H1 (cell line): ENCODE results near the gene FNDC1. TPM values are rescaled to one million over a fixed set of nuclear protein-coding genes. Genes with fewer than 3 reads are reported as not detected.

Experiments
- CTCF ChIA-PET: fragments of 300-600 bp; sonication (Branson Sonifier 250); formaldehyde crosslinking; loops from one replicate; lab custom pipeline; 2021; ENCODE audit not compliant: partially characterized antibody; lab: Charles Lee
- POLR2A ChIA-PET: fragments of 300-600 bp; sonication (Branson Sonifier 250); formaldehyde crosslinking; loops from one replicate; lab custom pipeline; 2021; ENCODE audit warnings: inconsistent platforms; ENCODE audit not compliant: partially characterized antibody; lab: Charles Lee
- DNase-seq, 2 experiments: peaks; one replicate each; pipeline versions ENCODE4 v3.0.0 to v3.0.0-alpha.2; 2010 to 2022; ENCODE audit warnings: low spot score in 2 of 2, low read depth in 1 of 2, mixed read lengths in 1 of 2
- FAIRE-seq: peaks from 2 replicates; lab custom pipeline; 2011; peaks lifted over from hg19 to GRCh38; lab: Jason Lieb, UNC
- H2AFZ ChIP-seq: 2 replicates; pipeline ENCODE4 v1.8.1; 2012; ENCODE audit warnings: low read length, inconsistent platforms
- H2AK5ac ChIP-seq: 2 replicates; pipeline ENCODE4 v1.6.1; 2013; ENCODE audit warnings: low read depth, low read length
- H2BK120ac ChIP-seq: replicated peaks from 2 replicates; pipeline ENCODE3; 2013; ENCODE audit warnings: low read depth, low read length, inconsistent platforms
- H2BK12ac ChIP-seq: 2 replicates; pipeline ENCODE4 v1.6.1; 2013; ENCODE audit warnings: low read depth, low read length
- H2BK15ac ChIP-seq: 2 replicates; pipeline ENCODE4 v1.6.1; 2013; ENCODE audit warnings: low read length
- H2BK20ac ChIP-seq: 2 replicates; pipeline ENCODE4 v1.6.1; 2013; ENCODE audit warnings: low read length
- H2BK5ac ChIP-seq: 2 replicates; pipeline ENCODE4 v1.6.1; 2013; ENCODE audit warnings: low read depth, low read length
- H3K14ac ChIP-seq: 2 replicates; pipeline ENCODE4 v1.6.1; 2013; ENCODE audit warnings: inconsistent platforms; ENCODE audit not compliant: insufficient read length
- H3K18ac ChIP-seq: 2 replicates; pipeline ENCODE4 v1.6.1; 2013; ENCODE audit warnings: low read length; ENCODE audit errors: extremely low read depth
- H3K23ac ChIP-seq: 2 replicates; pipeline ENCODE4 v1.6.1; 2013; ENCODE audit warnings: inconsistent platforms; ENCODE audit not compliant: insufficient read length
- H3K23me2 ChIP-seq: 2 replicates; pipeline ENCODE4 v1.6.1; 2013; ENCODE audit warnings: low read depth, low read length
- H3K27ac ChIP-seq: 2 replicates; pipeline ENCODE4 v1.6.1; 2011; ENCODE audit warnings: low read depth, low read length, inconsistent platforms
- H3K27me3 ChIP-seq, 4 experiments: replicated peaks in 1 of 4; 1 replicate in 1 of 4; 2 replicates in 3 of 4; pipeline versions ENCODE4 v1.6.1 to v1.8.1; 2011 to 2013; ENCODE audit warnings: low read length in 3 of 4, mild to moderate bottlenecking in 3 of 4, inconsistent platforms in 2 of 4, mixed read lengths in 2 of 4, moderate library complexity in 1 of 4; ENCODE audit not compliant: control insufficient read depth in 3 of 4, insufficient read depth in 3 of 4; ENCODE audit errors: extremely low read depth in 1 of 4
- H3K36me3 ChIP-seq, 4 experiments: 2 replicates each; pipeline versions ENCODE4 v1.6.1 to v1.8.1; 2011 to 2013; ENCODE audit warnings: mild to moderate bottlenecking in 4 of 4, low read length in 3 of 4, moderate library complexity in 2 of 4, control low read depth in 1 of 4, inconsistent platforms in 1 of 4; ENCODE audit not compliant: insufficient read depth in 4 of 4, control insufficient read depth in 2 of 4
- H3K4ac ChIP-seq: replicated peaks from 2 replicates; pipeline ENCODE3; 2013; ENCODE audit warnings: low read length, low read depth, mixed read lengths, inconsistent platforms; ENCODE audit not compliant: insufficient read length
- H3K4me1 ChIP-seq, 4 experiments: replicated peaks in 1 of 4; 1 replicate in 1 of 4; 2 replicates in 3 of 4; pipeline versions ENCODE4 v1.6.1 to v1.8.1; 2011 to 2013; ENCODE audit warnings: low read length in 3 of 4, inconsistent platforms in 2 of 4, mixed read lengths in 1 of 4; ENCODE audit not compliant: insufficient read depth in 4 of 4, control insufficient read depth in 3 of 4
- H3K4me2 ChIP-seq, 2 experiments: 2 replicates each; pipeline versions ENCODE4 v1.6.1 to v1.8.1; 2011 to 2013; ENCODE audit warnings: low read depth in 2 of 2, low read length in 2 of 2, control low read depth in 1 of 2, inconsistent platforms in 1 of 2, mild to moderate bottlenecking in 1 of 2; ENCODE audit not compliant: insufficient read depth in 1 of 2
- H3K4me3 ChIP-seq, 4 experiments: fragments of 200-600, 300-600 bp in 1 of 4; sonication (generic), shearing (Covaris generic), sonication (Bioruptor Twin) in 1 of 4; 2 replicates each; pipeline versions ENCODE4 v1.5.1 to v1.8.1; 2011 to 2016; ENCODE audit warnings: low read length in 4 of 4, low read depth in 3 of 4, control low read depth in 2 of 4, inconsistent platforms in 2 of 4, mild to moderate bottlenecking in 2 of 4, mixed read lengths in 1 of 4, moderate library complexity in 1 of 4; ENCODE audit not compliant: insufficient read depth in 2 of 4; ENCODE audit errors: extremely low read depth in 1 of 4
- H3K56ac ChIP-seq: replicated peaks from 2 replicates; pipeline ENCODE3; 2013; ENCODE audit warnings: low read depth, mild to moderate bottlenecking, mixed read lengths, low read length, inconsistent platforms; ENCODE audit not compliant: insufficient read length
- H3K79me1 ChIP-seq: 2 replicates; pipeline ENCODE4 v1.6.1; 2013; ENCODE audit warnings: low read depth, low read length, control low read depth
- H3K79me2 ChIP-seq, 2 experiments: 2 replicates each; pipeline versions ENCODE4 v1.6.1 to v1.8.1; 2012 to 2013; ENCODE audit warnings: low read length in 2 of 2, mild to moderate bottlenecking in 2 of 2, inconsistent platforms in 1 of 2; ENCODE audit not compliant: insufficient read depth in 2 of 2, control insufficient read depth in 1 of 2
- H3K9ac ChIP-seq, 4 experiments: replicated peaks in 1 of 4; 1 replicate in 1 of 4; 2 replicates in 3 of 4; pipeline versions ENCODE4 v1.6.1 to v1.8.1; 2011 to 2013; ENCODE audit warnings: low read depth in 3 of 4, low read length in 3 of 4, control low read depth in 2 of 4, mild to moderate bottlenecking in 2 of 4, moderate library complexity in 2 of 4, inconsistent platforms in 1 of 4; ENCODE audit errors: extremely low read depth in 1 of 4
- H3K9me3 ChIP-seq, 2 experiments: 2 replicates each; pipeline versions ENCODE4 v1.6.1 to v1.8.1; 2012 to 2013; ENCODE audit warnings: mild to moderate bottlenecking in 2 of 2, moderate library complexity in 2 of 2, control low read depth in 1 of 2, inconsistent platforms in 1 of 2, low read depth in 1 of 2, low read length in 1 of 2, mixed read lengths in 1 of 2; ENCODE audit not compliant: insufficient read depth in 2 of 2
- H4K20me1 ChIP-seq, 2 experiments: replicated peaks in 1 of 2; 2 replicates each; pipeline versions ENCODE3 to v1.8.1; 2011 to 2013; ENCODE audit warnings: inconsistent platforms in 2 of 2, low read length in 2 of 2, mild to moderate bottlenecking in 1 of 2; ENCODE audit not compliant: insufficient read depth in 2 of 2, control insufficient read depth in 1 of 2
- H4K5ac ChIP-seq: 2 replicates; pipeline ENCODE4 v1.6.1; 2013; ENCODE audit warnings: low read length, low read depth, mixed read lengths, inconsistent platforms; ENCODE audit not compliant: insufficient read length
- H4K8ac ChIP-seq: 2 replicates; pipeline ENCODE4 v1.8.0; 2013; ENCODE audit warnings: mild to moderate bottlenecking, moderate library complexity, low read length, inconsistent platforms; ENCODE audit not compliant: insufficient read depth; ENCODE audit errors: extremely low read depth
- H4K91ac ChIP-seq: replicated peaks from 2 replicates; pipeline ENCODE3; 2013; ENCODE audit warnings: low read length, mixed read lengths, inconsistent platforms; ENCODE audit not compliant: insufficient read length
- ASH2L ChIP-seq: fragments of 200-600, 300-600 bp; sonication (generic); IDR thresholded peaks from one replicate; pipeline ENCODE4 v1.7.1; 2017; ENCODE audit warnings: low read length
- CBX5 ChIP-seq: fragments of 300-800, 300-1000 bp; sonication (generic); IDR thresholded peaks from 2 replicates; pipeline ENCODE4 v1.7.1; 2016; ENCODE audit warnings: antibody characterized with exemption, low read length, low read depth
- CBX8 ChIP-seq: fragments of 300-800, 300-1000 bp; sonication (generic); IDR thresholded peaks from 2 replicates; pipeline ENCODE4 v1.7.1; 2016; ENCODE audit warnings: low read depth, low read length, borderline replicate concordance
- CHD1 ChIP-seq: IDR thresholded peaks from 2 replicates; pipeline ENCODE4 v1.6.1; 2012; ENCODE audit warnings: low read depth, low read length, improper control_type of control experiment
- CREB1 ChIP-seq: IDR thresholded peaks from 2 replicates; pipeline ENCODE4 v1.6.1; 2012; ENCODE audit warnings: inconsistent platforms
- GABPA ChIP-seq: IDR thresholded peaks from 2 replicates; pipeline ENCODE4 v1.6.1; 2011; ENCODE audit warnings: mild to moderate bottlenecking, low read length, moderate library complexity, borderline replicate concordance; ENCODE audit not compliant: insufficient read depth
- GTF2F1 ChIP-seq: IDR thresholded peaks from 2 replicates; pipeline ENCODE4 v1.6.1; 2012; ENCODE audit warnings: low read depth, low read length, improper control_type of control experiment, borderline replicate concordance
- JUND ChIP-seq: IDR thresholded peaks from 2 replicates; pipeline ENCODE4 v1.6.1; 2011; ENCODE audit warnings: mild to moderate bottlenecking, improper control_type of control experiment, low read length
- NANOG ChIP-seq: IDR thresholded peaks from 2 replicates; pipeline ENCODE4 v1.6.1; 2011; ENCODE audit warnings: low read length, low read depth, mild to moderate bottlenecking, inconsistent platforms; ENCODE audit not compliant: insufficient read depth, poor library complexity, severe bottlenecking
- NRF1 ChIP-seq: IDR thresholded peaks from 2 replicates; pipeline ENCODE4 v1.6.1; 2011; ENCODE audit warnings: mild to moderate bottlenecking, low read depth, low read length, improper control_type of control experiment
- PHF8 ChIP-seq: fragments of 200-600 bp; sonication (generic); conservative IDR thresholded peaks from 2 replicates; pipeline ENCODE4 v1.7.1; 2012; ENCODE audit warnings: low read depth, mild to moderate bottlenecking, inconsistent platforms, low read length, moderate library complexity
- RFX5 ChIP-seq: IDR thresholded peaks from 2 replicates; pipeline ENCODE4 v1.6.1; 2011; ENCODE audit warnings: low read depth, low read length, improper control_type of control experiment, borderline replicate concordance
- RNF2 ChIP-seq: fragments of 200-900, 300-1000 bp; sonication (generic); IDR thresholded peaks from 2 replicates; pipeline ENCODE4 v1.7.1; 2016; ENCODE audit warnings: borderline replicate concordance, low read depth, mild to moderate bottlenecking, antibody characterized with exemption, low read length; ENCODE audit not compliant: poor library complexity, severe bottlenecking; ENCODE audit errors: missing control alignments
- TBP ChIP-seq: IDR thresholded peaks from 2 replicates; pipeline ENCODE4 v1.6.1; 2011; ENCODE audit warnings: low read depth, low read length, improper control_type of control experiment
- TEAD4 ChIP-seq: IDR thresholded peaks from 2 replicates; pipeline ENCODE4 v1.6.1; 2012; ENCODE audit warnings: low read depth, low read length, inconsistent platforms, mixed read lengths
- WGBS, 2 experiments: shearing (Covaris generic) in 1 of 2; methylation state at CpG; one replicate each; pipeline versions ENCODE4 v1.1.6 to v1.1.7; 2013 to 2015; ENCODE audit warnings: low lambda C conversion rate in 2 of 2, mixed read lengths in 2 of 2, inconsistent platforms in 1 of 2, low coverage in 1 of 2, missing lambda C conversion rate in 1 of 2; ENCODE audit not compliant: insufficient replicate concordance in 2 of 2, insufficient coverage in 1 of 2, insufficient read length in 1 of 2; ENCODE audit errors: extremely low coverage in 1 of 2, missing lambda C conversion rate in 1 of 2; 5-methylcytosine and 5-hydroxymethylcytosine counted together
- polyA plus RNA-seq, 7 experiments: library from polyadenylated mRNA; depleted of rRNA in 3 of 7; stranded (reverse) in 5 of 7; unstranded in 2 of 7; fragments of >200 nt in 5 of 7; fragments of 200-250 nt in 2 of 7; gene quantifications; 1 replicate in 5 of 7; 2 replicates in 1 of 7; 4 replicates in 1 of 7; pipeline versions ENCODE4 v1.2.1 to v1.2.3, GENCODE V29; 2011 to 2013; ENCODE audit warnings: missing spikeins in 2 of 7, mixed read lengths in 2 of 7
- total RNA-seq: library from RNA; stranded (reverse); fragmentation: NEBNext Ultra II Directional; extraction: Animal tissue kit (Norgen Biotek cat#: 25700); gene quantifications from 2 replicates; pipeline ENCODE4 v1.2.1, GENCODE V29; 2021

Gene FNDC1
- total and polyA plus RNA-seq, 2 of the 8 experiments (the other 6 are each of a cell fraction or from before 2014, with no cell fraction given), result 0.06 to 0.30 TPM

DNA sequence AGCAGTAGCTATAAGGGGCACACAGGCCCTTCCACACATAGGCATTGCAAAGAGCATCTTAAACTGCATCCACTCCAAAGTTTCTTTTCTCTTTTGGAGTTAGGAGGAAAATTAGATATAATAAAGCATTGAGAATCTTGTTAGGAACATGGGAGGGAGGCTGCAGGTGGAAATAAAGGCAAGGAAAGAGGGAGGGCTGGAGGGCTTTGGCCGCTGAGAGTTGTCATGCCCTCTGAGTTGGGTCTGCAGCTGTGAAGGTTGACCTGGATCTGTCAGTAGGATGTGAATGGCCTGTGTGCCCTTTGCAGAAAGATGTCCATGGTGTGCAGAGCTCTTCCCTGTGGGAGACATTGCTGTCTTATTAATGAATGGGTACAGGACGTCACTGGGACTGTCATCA lies 134.0 kb downstream of the FNDC1 start:
- no peak overlapping the region for H3K18ac ChIP-seq
- H3K27ac ChIP-seq, result no peak overlapping the region
- no peaks in the 10 kb centered on the region for H3K23me2 ChIP-seq
- no peak overlapping the region for H2AFZ ChIP-seq
- ChIA-PET POLR2A (no interaction called here), CTCF (no interaction called here)
- H3K9ac ChIP-seq, result no peak overlapping the region
- no peak overlapping the region for H3K4me2 ChIP-seq
- H4K20me1 ChIP-seq, result no peaks in the 10 kb centered on the region
- no peak overlapping the region for H4K91ac ChIP-seq
- H2BK20ac ChIP-seq, result no peak overlapping the region
- no peak overlapping the region for H2BK5ac ChIP-seq
- H2BK120ac ChIP-seq, result no peak overlapping the region
- no peak overlapping the region for H3K14ac ChIP-seq
- no peak overlapping the region for H4K5ac ChIP-seq
- H3K36me3 ChIP-seq, result no peaks in the 10 kb centered on the region
- no peak overlapping the region for H3K4ac ChIP-seq
- H3K27me3 ChIP-seq, result no peaks in the 10 kb centered on the region
- no peak for FAIRE-seq
- H2AK5ac ChIP-seq, result no peak overlapping the region
- no peak overlapping the region for H2BK12ac ChIP-seq
- H2BK15ac ChIP-seq, result no peak overlapping the region
- WGBS, 2 experiments, result 60% methylated on average over 1 of the region's 2 CpGs; no CpG with 5 or more reads in 1 of the 2 experiments
- no peaks in the 10 kb centered on the region for H3K4me1 ChIP-seq
- H3K4me3 ChIP-seq, result no peak overlapping the region
- H3K23ac ChIP-seq, result no peak overlapping the region
- peaks cover 74 to 78% of the 10 kb centered on the region in 2 experiments for H3K9me3 ChIP-seq
- H3K79me2 ChIP-seq, result no peaks in the 10 kb centered on the region
- no peak for DNase-seq
- H4K8ac ChIP-seq, result no peak overlapping the region
- H3K79me1 ChIP-seq, result no peaks in the 10 kb centered on the region
- no peak overlapping the region for H3K56ac ChIP-seq
- TF ChIP-seq TBP, result no peak
- TF ChIP-seq CBX8, result no peak
- TF ChIP-seq NRF1, result no peak
- no peak for TF ChIP-seq RFX5
- no peak for TF ChIP-seq ASH2L
- no peak for TF ChIP-seq RNF2
- TF ChIP-seq TEAD4, result no peak
- TF ChIP-seq GTF2F1, result no peak
- no peak for TF ChIP-seq PHF8
- no peak for TF ChIP-seq CREB1
- no peak for TF ChIP-seq CBX5
- no peak for TF ChIP-seq NANOG
- TF ChIP-seq GABPA, result no peak
- no peak for TF ChIP-seq JUND
- no peak for TF ChIP-seq CHD1
